DND-41 (cell line): ENCODE data around the gene S1PR1.

ENCODE experiments used
- CTCF ChIP-seq: IDR thresholded peaks from 2 replicates; pipeline ENCODE4 v1.5.1; 2012; ENCODE audit warnings: borderline replicate concordance, low read length, moderate library complexity, mild to moderate bottlenecking; ENCODE audit not compliant: poor library complexity, severe bottlenecking; ENCODE audit errors: extremely low read depth
- EZH2 ChIP-seq: IDR thresholded peaks from 3 replicates; pipeline ENCODE4 v1.6.1; 2012; ENCODE audit warnings: borderline replicate concordance, low read depth, mild to moderate bottlenecking, moderate library complexity, low read length, inconsistent platforms; ENCODE audit not compliant: severe bottlenecking

GRCh38 chr1:101240041-101240430 lies 3.2 kb downstream of the S1PR1 start:
- TF ChIP-seq CTCF (no peak), EZH2 (no peak)
